Immature natural killer cell (primary cell): ENCODE data around the gene CHRNE. TPM values are rescaled to one million over a fixed set of nuclear protein-coding genes. Genes with fewer than 3 reads are reported as not detected.
"Not testable (repeated sequence)": the region's sequence is repeated elsewhere in the genome, so short reads cannot be mapped to it uniquely, and the experiment has no call there.

Experiments
- DNase-seq, 3 donors: peaks; one replicate each; pipeline ENCODE4 v3.0.0; 2022; ENCODE audit warnings: mixed read lengths in 1 of 3
- H3K27ac Mint-ChIP-seq, 6 donors: one replicate each; pipeline ENCODE4 v1.8.0; 2020; ENCODE audit warnings: mixed read lengths in 6 of 6, mild to moderate bottlenecking in 5 of 6, inconsistent platforms in 4 of 6, moderate library complexity in 3 of 6
- H3K27me3 Mint-ChIP-seq, 3 donors: one replicate each; pipeline ENCODE4 v1.8.0; 2020 to 2021; ENCODE audit warnings: low read depth in 3 of 3, mild to moderate bottlenecking in 3 of 3, mixed read lengths in 3 of 3, moderate library complexity in 3 of 3, inconsistent platforms in 1 of 3
- H3K36me3 Mint-ChIP-seq, 3 donors: one replicate each; pipeline ENCODE4 v1.8.0; 2020; ENCODE audit warnings: mixed read lengths in 3 of 3, inconsistent platforms in 2 of 3, mild to moderate bottlenecking in 2 of 3
- H3K4me1 Mint-ChIP-seq, 2 donors: one replicate each; pipeline ENCODE4 v1.8.0; 2020; ENCODE audit warnings: inconsistent platforms in 2 of 2, mild to moderate bottlenecking in 2 of 2, mixed read lengths in 2 of 2, moderate library complexity in 1 of 2
- H3K4me3 Mint-ChIP-seq, 5 donors: one replicate each; pipeline ENCODE4 v1.8.0; 2020; ENCODE audit warnings: mild to moderate bottlenecking in 5 of 5, mixed read lengths in 5 of 5, inconsistent platforms in 3 of 5, moderate library complexity in 3 of 5
- H3K9me3 Mint-ChIP-seq, 6 donors: one replicate each; pipeline ENCODE4 v1.8.0; 2020; ENCODE audit warnings: mild to moderate bottlenecking in 6 of 6, mixed read lengths in 6 of 6, inconsistent platforms in 4 of 6, moderate library complexity in 3 of 6
- polyA plus RNA-seq, 3 donors: library from polyadenylated mRNA; unstranded; fragments of 300-500 nt; fragmentation: Illumina TruSeq; gene quantifications; one replicate each; pipeline ENCODE4 v1.2.3, GENCODE V29; 2021

The CHRNE gene
- polyA plus RNA-seq, 3 donors from 2014 or later, result 2.7 to 4.9 (median 3.9) TPM

GRCh38 chr17:4936436-4936835 is 33.5 kb upstream of the CHRNE start:
- Mint-ChIP-seq H3K9me3 (no peaks in the 10 kb centered on the region), H3K4me3 (peak overlapping the region in 2 of 5 donors; percentile 0 to 3), H3K27me3 (peaks cover 13 to 25% (median 14%) of the 10 kb centered on the region in 3 donors), H3K36me3 (peaks cover 0 to 24% (median 10%) of the 10 kb centered on the region in 3 donors), H3K27ac (peak overlapping the region in 4 of 6 donors; percentile 26 to 65 (median 54)), H3K4me1 (peaks cover 56 to 59% of the 10 kb centered on the region in 2 donors)
- DNase-seq, result no peak

DNA sequence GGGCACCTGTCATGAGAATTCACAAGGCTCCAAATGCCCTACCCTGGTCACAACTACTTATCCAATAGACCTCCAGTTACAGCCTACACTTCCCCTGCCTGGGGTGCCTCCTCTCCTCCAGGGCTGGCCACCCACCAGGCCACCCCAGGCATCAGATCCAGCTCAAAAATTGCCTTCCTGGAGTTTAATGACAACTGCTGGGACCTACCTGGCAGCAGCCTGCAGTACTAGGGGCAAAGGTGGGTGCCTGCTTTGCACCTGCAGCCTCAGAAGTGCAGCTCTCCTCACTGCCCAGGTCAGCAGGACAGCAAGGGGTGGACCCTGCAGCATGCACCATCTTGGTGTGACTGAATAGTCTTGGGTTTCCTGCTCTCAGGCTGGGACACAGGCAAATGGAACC is 32.8 kb upstream of the CHRNE start:
- no peak overlapping the region for H3K4me3 Mint-ChIP-seq
- peak overlapping the region in 4 of 6 donors; percentile 24 to 65 (median 50) for H3K27ac Mint-ChIP-seq
- H3K36me3 Mint-ChIP-seq, result peaks cover 0 to 22% (median 15%) of the 10 kb centered on the region in 3 donors
- H3K9me3 Mint-ChIP-seq, result no peaks in the 10 kb centered on the region
- H3K27me3 Mint-ChIP-seq, result peaks cover 13 to 17% (median 14%) of the 10 kb centered on the region in 3 donors
- peaks cover 48 to 53% of the 10 kb centered on the region in 2 donors for H3K4me1 Mint-ChIP-seq
- no peak for DNase-seq

- H3K9me3 Mint-ChIP-seq, result no peaks in the 10 kb centered on the region
- peak overlapping the region; percentile 54 to 79 (median 72) for H3K4me3 Mint-ChIP-seq
- H3K36me3 Mint-ChIP-seq, result peaks cover 0 to 21% (median 12%) of the 10 kb centered on the region in 3 donors
- peak; percentile 54 to 55 (median 54) for DNase-seq
- H3K27ac Mint-ChIP-seq, result peak overlapping the region; percentile 9 to 65 (median 52)
- H3K4me1 Mint-ChIP-seq, result peaks cover 47 to 48% of the 10 kb centered on the region in 2 donors
- H3K27me3 Mint-ChIP-seq, result peaks cover 6 to 12% (median 10%) of the 10 kb centered on the region in 3 donors
Observed at GRCh38 chr17:4934173-4934979, 31.5 kb upstream of the CHRNE start.

DNA sequence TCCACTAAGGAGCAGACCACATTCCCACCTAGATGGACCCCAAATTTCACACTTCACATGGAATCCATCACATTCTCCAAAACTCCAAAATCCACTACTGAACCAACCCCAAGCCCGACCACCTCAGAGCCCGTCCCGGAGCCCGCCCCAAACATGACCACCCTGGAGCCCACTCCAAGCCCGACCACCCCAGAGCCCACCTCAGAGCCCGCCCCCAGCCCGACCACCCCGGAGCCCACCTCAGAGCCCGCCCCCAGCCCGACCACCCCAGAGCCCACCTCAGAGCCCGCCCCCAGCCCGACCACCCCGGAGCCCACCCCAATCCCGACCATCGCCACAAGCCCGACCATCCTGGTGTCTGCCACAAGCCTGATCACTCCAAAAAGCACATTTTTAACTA is 30.7 kb upstream of the CHRNE start:
- H3K4me1 Mint-ChIP-seq, result peaks cover 39 to 40% of the 10 kb centered on the region in 2 donors
- peaks cover 6 to 12% (median 10%) of the 10 kb centered on the region in 3 donors for H3K27me3 Mint-ChIP-seq
- no peak for DNase-seq
- peak overlapping the region in 4 of 6 donors; percentile 9 to 65 (median 44) for H3K27ac Mint-ChIP-seq
- peak overlapping the region; percentile 54 to 79 (median 72) for H3K4me3 Mint-ChIP-seq
- peaks cover 0 to 25% (median 16%) of the 10 kb centered on the region in 3 donors for H3K36me3 Mint-ChIP-seq
- H3K9me3 Mint-ChIP-seq, result no peaks in the 10 kb centered on the region

DNA sequence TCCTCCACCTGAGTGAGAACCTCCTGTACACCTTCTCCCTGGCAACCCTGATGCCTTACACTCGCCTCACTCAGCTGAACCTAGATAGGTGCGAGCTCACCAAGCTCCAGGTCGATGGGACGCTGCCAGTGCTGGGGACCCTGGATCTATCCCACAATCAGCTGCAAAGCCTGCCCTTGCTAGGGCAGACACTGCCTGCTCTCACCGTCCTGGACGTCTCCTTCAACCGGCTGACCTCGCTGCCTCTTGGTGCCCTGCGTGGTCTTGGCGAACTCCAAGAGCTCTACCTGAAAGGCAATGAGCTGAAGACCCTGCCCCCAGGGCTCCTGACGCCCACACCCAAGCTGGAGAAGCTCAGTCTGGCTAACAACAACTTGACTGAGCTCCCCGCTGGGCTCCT is 29.9 kb upstream of the CHRNE start:
- peaks cover 32 to 33% of the 10 kb centered on the region in 2 donors for H3K4me1 Mint-ChIP-seq
- peaks cover 0 to 23% (median 16%) of the 10 kb centered on the region in 3 donors for H3K36me3 Mint-ChIP-seq
- no peaks in the 10 kb centered on the region for H3K9me3 Mint-ChIP-seq
- peaks cover 5 to 12% (median 10%) of the 10 kb centered on the region in 3 donors for H3K27me3 Mint-ChIP-seq
- no peak overlapping the region for H3K27ac Mint-ChIP-seq
- no peak overlapping the region for H3K4me3 Mint-ChIP-seq
- no peak for DNase-seq

GRCh38 chr17:4931963-4932362 is 29.1 kb upstream of the CHRNE start, which contains the start of gene GP1BA:
GP1BA (plus strand) TSS chr17:4932277; CDS start chr17:4932605, 328 bp downstream.
- no peak for DNase-seq
- Mint-ChIP-seq H3K4me3 (no peak within 1 kb of the TSS), H3K27ac (peak within 1 kb of the TSS in 4 of 6 donors; percentile 7 to 63 (median 22)), H3K9me3 (no peaks in the 10 kb centered on the region), H3K27me3 (peaks cover 5 to 12% (median 10%) of the 10 kb centered on the region in 3 donors), H3K4me1 (peaks cover 32 to 33% of the 10 kb centered on the region in 2 donors), H3K36me3 (peaks cover 0 to 16% (median 16%) of the 10 kb centered on the region in 3 donors)

GRCh38 chr17:4928881-4929280 is 26.0 kb upstream of the CHRNE start:
- Mint-ChIP-seq H3K36me3 (peaks cover 0 to 21% (median 10%) of the 10 kb centered on the region in 3 donors), H3K4me1 (peaks cover 13 to 14% of the 10 kb centered on the region in 2 donors), H3K27me3 (peaks cover 3 to 5% (median 5%) of the 10 kb centered on the region in 3 donors), H3K9me3 (no peaks in the 10 kb centered on the region), H3K4me3 (no peak overlapping the region), H3K27ac (no peak overlapping the region)
- DNase-seq, result no peak

DNA sequence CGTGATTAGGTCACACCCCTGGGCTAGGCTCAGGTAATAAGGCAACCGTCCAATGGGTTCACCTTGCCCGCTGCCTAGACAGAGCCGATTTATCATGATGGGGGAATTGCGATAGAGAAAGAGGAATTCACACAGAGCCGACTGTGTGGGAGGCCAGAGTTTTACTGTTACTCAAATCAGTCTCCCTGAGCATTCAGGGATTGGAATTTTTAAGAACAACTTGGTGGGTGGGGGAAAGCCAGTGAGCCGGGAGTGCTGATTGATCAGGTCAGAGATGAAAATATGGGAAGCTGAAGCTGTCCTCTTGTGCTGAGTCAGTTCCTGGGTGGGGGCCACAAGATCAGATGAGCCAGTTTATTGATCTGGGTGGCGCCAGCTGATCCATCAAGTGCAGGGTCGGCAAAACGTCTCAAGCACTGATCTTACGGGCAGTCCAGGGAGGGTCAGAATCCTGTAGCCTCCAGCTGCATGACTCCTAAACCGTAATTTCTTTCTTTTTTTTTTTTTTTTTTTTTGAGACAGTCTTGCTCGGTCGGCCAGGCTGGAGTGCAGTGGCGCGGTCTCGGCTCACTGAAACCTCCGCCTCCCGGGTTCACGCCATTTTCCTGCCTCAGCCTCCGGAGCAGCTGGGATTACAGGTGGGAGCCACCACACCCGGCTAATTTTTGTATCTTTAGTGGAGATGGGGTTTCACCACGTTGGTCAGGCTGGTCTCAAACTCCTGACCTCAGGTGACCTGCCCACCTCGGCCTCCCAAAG is 23.9 kb upstream of the CHRNE start:
- not testable (repeated sequence) for H3K4me3 Mint-ChIP-seq

GRCh38 chr17:4921320-4921719 is 18.4 kb upstream of the CHRNE start:
- peaks cover 0 to 5% (median 0%) of the 10 kb centered on the region in 3 donors for H3K36me3 Mint-ChIP-seq
- H3K27me3 Mint-ChIP-seq, result no peaks in the 10 kb centered on the region
- no peaks in the 10 kb centered on the region for H3K9me3 Mint-ChIP-seq
- H3K27ac Mint-ChIP-seq, result no peak overlapping the region
- no peak overlapping the region for H3K4me3 Mint-ChIP-seq
- no peak for DNase-seq
- H3K4me1 Mint-ChIP-seq, result no peaks in the 10 kb centered on the region

More for the DNA sequence above, 23.9 kb upstream of the CHRNE start:
- Mint-ChIP-seq H3K36me3 (peaks cover 0 to 17% (median 10%) of the 10 kb centered on the region in 3 donors), H3K27ac (peak overlapping the region in 1 of 6 donors; percentile 10)
- not testable (repeated sequence) for DNase-seq, H3K27me3 Mint-ChIP-seq, H3K9me3 Mint-ChIP-seq, H3K4me1 Mint-ChIP-seq

- H3K27ac Mint-ChIP-seq, result peak overlapping the region in 1 of 6 donors; percentile 17
- no peaks in the 10 kb centered on the region for H3K4me1 Mint-ChIP-seq
- no peak for DNase-seq
- peaks cover 0 to 5% (median 0%) of the 10 kb centered on the region in 3 donors for H3K36me3 Mint-ChIP-seq
- H3K27me3 Mint-ChIP-seq, result no peaks in the 10 kb centered on the region
- no peak overlapping the region for H3K4me3 Mint-ChIP-seq
- H3K9me3 Mint-ChIP-seq, result no peaks in the 10 kb centered on the region
Observed at GRCh38 chr17:4920351-4921048, 17.6 kb upstream of the CHRNE start.

- Mint-ChIP-seq H3K4me3 (no peak overlapping the region), H3K27ac (no peak overlapping the region), H3K4me1 (no peaks in the 10 kb centered on the region), H3K9me3 (no peaks in the 10 kb centered on the region), H3K36me3 (peaks cover 0 to 3% (median 0%) of the 10 kb centered on the region in 3 donors), H3K27me3 (no peaks in the 10 kb centered on the region)
- no peak for DNase-seq
Observed at GRCh38 chr17:4919511-4920047, 16.7 kb upstream of the CHRNE start.

- H3K4me1 Mint-ChIP-seq, H3K4me3 Mint-ChIP-seq, DNase-seq, H3K27me3 Mint-ChIP-seq, H3K36me3 Mint-ChIP-seq, H3K9me3 Mint-ChIP-seq, H3K27ac Mint-ChIP-seq: not testable (repeated sequence)
Observed at GRCh38 chr17:4914551-4914950, 11.7 kb upstream of the CHRNE start.

- Mint-ChIP-seq H3K36me3 (no peaks in the 10 kb centered on the region), H3K4me3 (no peak overlapping the region), H3K27ac (no peak overlapping the region), H3K27me3 (peaks cover 0 to 2% (median 1%) of the 10 kb centered on the region in 3 donors), H3K4me1 (no peaks in the 10 kb centered on the region), H3K9me3 (peaks cover 0 to 2% (median 0%) of the 10 kb centered on the region in 6 donors)
- no peak for DNase-seq
Observed at GRCh38 chr17:4913994-4914393, 11.1 kb upstream of the CHRNE start.
